SK-N-SH (cell line): ENCODE results near the gene ELMO1. TPM values are rescaled to one million over a fixed set of nuclear protein-coding genes. Genes with fewer than 3 reads are reported as not detected.

Source experiments
- CTCF ChIA-PET: fragments of 300-600, 350-600 bp; formaldehyde crosslinking; extraction: SDS; loops from one replicate; lab custom pipeline; 2021; lab: Yijun Ruan, JAX
- POLR2A ChIA-PET: fragments of 350-600 bp; sonication (Branson Sonifier 250); formaldehyde crosslinking; extraction: SDS; loops from one replicate; lab custom pipeline; 2020; ENCODE audit warnings: antibody characterized with exemption, inconsistent platforms; lab: Yijun Ruan, JAX
- DNase-seq: peaks from one replicate; pipeline ENCODE4 v3.0.0; 2012
- H2AFZ ChIP-seq: fragments of 200-600 bp; sonication (generic); 2 replicates; pipeline ENCODE4 v1.8.1; 2016; ENCODE audit warnings: antibody characterized with exemption, mild to moderate bottlenecking, low read depth
- H3F3A ChIP-seq: fragments of 200-600 bp; sonication (generic); replicated peaks from 2 replicates; pipeline ENCODE3; 2016; ENCODE audit warnings: antibody characterized with exemption, mild to moderate bottlenecking; ENCODE audit not compliant: insufficient read depth
- H3K27ac ChIP-seq, 2 experiments: fragments of 200-500 bp in 1 of 2; fragments of 200-600 bp in 1 of 2; sonication (Bioruptor generic) in 1 of 2; sonication (generic), shearing (Covaris generic) in 1 of 2; 2 replicates each; pipeline versions ENCODE4 v1.5.1 to v1.6.1; 2014 to 2016; ENCODE audit warnings: low read depth in 2 of 2, inconsistent platforms in 1 of 2, low read length in 1 of 2, mild to moderate bottlenecking in 1 of 2, mixed read lengths in 1 of 2
- H3K27me3 ChIP-seq: fragments of 200-600 bp; sonication (generic), shearing (Covaris generic); 2 replicates; pipeline ENCODE4 v1.6.1; 2016; ENCODE audit warnings: mixed run types; ENCODE audit not compliant: insufficient read depth
- H3K36me3 ChIP-seq, 2 experiments: fragments of 200-500 bp in 1 of 2; fragments of 200-600 bp in 1 of 2; sonication (Bioruptor generic) in 1 of 2; sonication (generic) in 1 of 2; replicated peaks in 1 of 2; 2 replicates each; pipeline versions ENCODE3 to v1.5.1; 2014 to 2016; ENCODE audit warnings: low read length in 1 of 2, mild to moderate bottlenecking in 1 of 2; ENCODE audit not compliant: insufficient read depth in 2 of 2, control insufficient read depth in 1 of 2
- H3K4me1 ChIP-seq, 2 experiments: fragments of 200-500 bp in 1 of 2; fragments of 200-600 bp in 1 of 2; sonication (Bioruptor generic) in 1 of 2; sonication (generic), shearing (Covaris generic) in 1 of 2; 2 replicates each; pipeline versions ENCODE4 v1.5.1 to v1.6.1; 2014 to 2016; ENCODE audit warnings: low read depth in 1 of 2, low read length in 1 of 2, mixed run types in 1 of 2; ENCODE audit not compliant: insufficient read depth in 2 of 2, control insufficient read depth in 1 of 2
- H3K4me2 ChIP-seq: fragments of 200-600 bp; sonication (generic), shearing (Covaris generic); 2 replicates; pipeline ENCODE4 v1.6.1; 2017; ENCODE audit warnings: mixed run types
- H3K4me3 ChIP-seq, 2 experiments: fragments of 200-500 bp in 1 of 2; fragments of 200-600 bp in 1 of 2; sonication (Bioruptor generic) in 1 of 2; sonication (generic), shearing (Covaris generic) in 1 of 2; 2 replicates each; pipeline versions ENCODE4 v1.5.1 to v1.8.1; 2014 to 2016; ENCODE audit warnings: low read depth in 2 of 2, inconsistent platforms in 1 of 2, low read length in 1 of 2, mild to moderate bottlenecking in 1 of 2, mixed read lengths in 1 of 2, moderate library complexity in 1 of 2
- H3K79me2 ChIP-seq: fragments of 200-600 bp; sonication (generic); 2 replicates; pipeline ENCODE4 v1.8.1; 2017; ENCODE audit warnings: mild to moderate bottlenecking; ENCODE audit not compliant: insufficient read depth
- H3K9ac ChIP-seq: fragments of 200-600 bp; sonication (generic); 2 replicates; pipeline ENCODE4 v1.6.1; 2017; ENCODE audit warnings: mixed run types
- H3K9me2 ChIP-seq: fragments of 200-600 bp; sonication (generic); 2 replicates; pipeline ENCODE4 v1.6.1; 2017; ENCODE audit warnings: mixed run types
- H3K9me3 ChIP-seq: fragments of 200-600 bp; sonication (generic); 2 replicates; pipeline ENCODE4 v1.6.1; 2017; ENCODE audit warnings: mixed run types, mild to moderate bottlenecking, moderate library complexity
- H4K20me1 ChIP-seq: fragments of 200-600 bp; sonication (generic); 2 replicates; pipeline ENCODE4 v1.6.1; 2017; ENCODE audit warnings: mild to moderate bottlenecking, mixed run types; ENCODE audit not compliant: insufficient read depth
- CHD2 ChIP-seq: fragments of 150-350 bp; IDR thresholded peaks from 2 replicates; pipeline ENCODE4 v1.6.1; 2018; ENCODE audit warnings: low read length; ENCODE audit not compliant: partially characterized antibody
- ELF1 ChIP-seq: IDR thresholded peaks from 2 replicates; pipeline ENCODE4 v1.4.0; 2012
- EP300 ChIP-seq, 2 experiments: IDR thresholded peaks; 2 replicates each; pipeline versions ENCODE4 v1.4.0 to v1.6.1; 2012; ENCODE audit warnings: borderline replicate concordance in 1 of 2, low read depth in 1 of 2, low read length in 1 of 2
- GATA2 ChIP-seq: sonication (generic); formaldehyde crosslinking; IDR thresholded peaks from 2 replicates; pipeline ENCODE4 v1.5.0; 2020; ENCODE audit warnings: mild to moderate bottlenecking, missing genetic modification reagents
- RFX5 ChIP-seq: IDR thresholded peaks from 2 replicates; pipeline ENCODE4 v1.6.1; 2012; ENCODE audit warnings: mild to moderate bottlenecking, improper control_type of control experiment, low read length
- WGBS: methylation state at CpG from one replicate; pipeline ENCODE4 v1.1.6; 2017; ENCODE audit warnings: low lambda C conversion rate; 5-methylcytosine and 5-hydroxymethylcytosine counted together
- polyA plus RNA-seq, 3 experiments: library from polyadenylated mRNA; depleted of rRNA; stranded (reverse); fragments of >200 nt; gene quantifications; 2 replicates each; pipeline ENCODE4 v1.2.3, GENCODE V29; 2012
- TF ChIP-seq, protein P1 (sequence below): IDR thresholded peaks from 2 replicates; pipeline ENCODE4 v1.4.0; 2012; ENCODE audit warnings: low read depth

ELMO1 gene
- polyA plus RNA-seq, 1 of the 3 experiments (the other 2 are of a cell fraction) = 0.64 TPM

- Histone ChIP-seq H3K9ac (no peak overlapping the region), H3K36me3 (no peaks in the 10 kb centered on the region), H3F3A (no peaks in the 10 kb centered on the region), H4K20me1 (no peaks in the 10 kb centered on the region), H3K79me2 (no peaks in the 10 kb centered on the region), H2AFZ (no peak overlapping the region), H3K27me3 (no peaks in the 10 kb centered on the region), H3K9me2 (no peaks in the 10 kb centered on the region), H3K4me1 (peaks cover 0 to 14% of the 10 kb centered on the region in 2 experiments; a peak in 2 of 4 replicates), H3K9me3 (peaks cover 3% of the 10 kb centered on the region; the same call in 1 of the 2 replicates), H3K27ac (no peak overlapping the region), H3K4me2 (no peak overlapping the region), H3K4me3 (no peak overlapping the region)
- 16% methylated on average over 1 of the region's 1 CpG for WGBS
- CTCF ChIA-PET = interaction anchor here (0.6 to 1.6 kb wide), 5 partner anchors 11 to 123 kb away, joined by 3 to 5 read pairs (median 3); no protein-coding TSS in a partner anchor
- no peak for TF ChIP-seq RFX5
- TF ChIP-seq GATA2 (CRISPR knock-in tag) = peak; percentile 58; the same call in 1 of the 2 replicates
- no peak for DNase-seq
- POLR2A ChIA-PET = no interaction called here
Observed at GRCh38 chr7:37357637-37357996, 91.0 kb downstream of the ELMO1 start.

- no peak overlapping the region for H3K27ac ChIP-seq
- peaks cover 0 to 14% of the 10 kb centered on the region in 2 experiments; a peak in 2 of 4 replicates for H3K4me1 ChIP-seq
- H3K27me3 ChIP-seq = no peaks in the 10 kb centered on the region
- no peaks in the 10 kb centered on the region for H3K36me3 ChIP-seq
- TF ChIP-seq, protein P1, sequence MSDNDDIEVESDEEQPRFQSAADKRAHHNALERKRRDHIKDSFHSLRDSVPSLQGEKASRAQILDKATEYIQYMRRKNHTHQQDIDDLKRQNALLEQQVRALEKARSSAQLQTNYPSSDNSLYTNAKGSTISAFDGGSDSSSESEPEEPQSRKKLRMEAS = no peak
- WGBS = 14% methylated on average over 3 of the region's 3 CpGs
- no peak overlapping the region for H3K9ac ChIP-seq
- POLR2A ChIA-PET = no interaction called here
- H3F3A ChIP-seq = no peaks in the 10 kb centered on the region
- no peaks in the 10 kb centered on the region for H4K20me1 ChIP-seq
- CTCF ChIA-PET = interaction anchor here (0.6 to 1.3 kb wide), 3 partner anchors 13 to 122 kb away, joined by 3 to 4 read pairs (median 3); no protein-coding TSS in a partner anchor
- DNase-seq = no peak
- H3K9me2 ChIP-seq = no peaks in the 10 kb centered on the region
- peaks cover 3% of the 10 kb centered on the region; the same call in 1 of the 2 replicates for H3K9me3 ChIP-seq
- no peak overlapping the region for H3K4me3 ChIP-seq
- H2AFZ ChIP-seq = no peak overlapping the region
- H3K4me2 ChIP-seq = no peak overlapping the region
- H3K79me2 ChIP-seq = no peaks in the 10 kb centered on the region
Observed at GRCh38 chr7:37356911-37357636, 91.6 kb downstream of the ELMO1 start.

- POLR2A ChIA-PET = no interaction called here
- Histone ChIP-seq H3K9me2 (no peaks in the 10 kb centered on the region), H3K36me3 (no peaks in the 10 kb centered on the region), H3K79me2 (no peaks in the 10 kb centered on the region), H2AFZ (no peak overlapping the region), H3K27me3 (no peaks in the 10 kb centered on the region), H3K4me3 (no peak overlapping the region), H3K27ac (no peak overlapping the region), H3F3A (no peaks in the 10 kb centered on the region), H3K4me1 (peaks cover 0 to 10% of the 10 kb centered on the region in 2 experiments; a peak in 2 of 4 replicates), H3K9ac (no peak overlapping the region), H3K9me3 (peaks cover under 1% of the 10 kb centered on the region; the same call in 1 of the 2 replicates), H3K4me2 (no peak overlapping the region), H4K20me1 (no peaks in the 10 kb centered on the region)
- DNase-seq = no peak
- TF ChIP-seq CHD2 (no peak), GATA2 (CRISPR knock-in tag) (no peak), ELF1 (no peak), EP300 (IDR thresholded peaks at IDR 0.05; ENCODE audit: borderline replicate concordance in 1 of 2, low read depth in 1 of 2, low read length in 1 of 2) (no peak)
- CTCF ChIA-PET = interaction anchor here (1.0 to 5.4 kb wide), 6 partner anchors 10 to 120 kb away, joined by 3 to 38 read pairs (median 4); no protein-coding TSS in a partner anchor
- WGBS = 40% methylated on average over 11 of the region's 11 CpGs
Observed at GRCh38 chr7:37354656-37355131, 94.0 kb downstream of the ELMO1 start.
